Measurements from ENCODE around the gene SPCS3.

DNA sequence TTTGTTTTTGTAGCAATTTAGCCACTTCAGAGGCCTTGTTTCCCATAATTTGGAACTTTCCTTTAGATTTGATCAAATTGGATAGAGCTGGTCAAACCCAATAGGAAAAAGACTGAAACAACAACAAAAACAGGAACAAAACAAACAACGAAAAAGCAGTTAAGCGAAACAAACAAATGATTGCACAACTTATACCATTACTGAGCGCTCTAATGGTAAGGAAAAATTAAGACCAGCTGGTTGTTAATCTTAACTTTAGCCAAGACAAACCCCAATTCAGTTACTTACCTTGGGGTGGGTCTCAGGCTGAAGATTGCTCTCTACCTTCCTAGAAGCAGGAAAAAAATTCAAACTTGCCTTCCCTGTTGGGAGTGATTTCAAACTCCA, 38.3 kb downstream of the SPCS3 start:
- TF ChIP-seq, protein P1, sequence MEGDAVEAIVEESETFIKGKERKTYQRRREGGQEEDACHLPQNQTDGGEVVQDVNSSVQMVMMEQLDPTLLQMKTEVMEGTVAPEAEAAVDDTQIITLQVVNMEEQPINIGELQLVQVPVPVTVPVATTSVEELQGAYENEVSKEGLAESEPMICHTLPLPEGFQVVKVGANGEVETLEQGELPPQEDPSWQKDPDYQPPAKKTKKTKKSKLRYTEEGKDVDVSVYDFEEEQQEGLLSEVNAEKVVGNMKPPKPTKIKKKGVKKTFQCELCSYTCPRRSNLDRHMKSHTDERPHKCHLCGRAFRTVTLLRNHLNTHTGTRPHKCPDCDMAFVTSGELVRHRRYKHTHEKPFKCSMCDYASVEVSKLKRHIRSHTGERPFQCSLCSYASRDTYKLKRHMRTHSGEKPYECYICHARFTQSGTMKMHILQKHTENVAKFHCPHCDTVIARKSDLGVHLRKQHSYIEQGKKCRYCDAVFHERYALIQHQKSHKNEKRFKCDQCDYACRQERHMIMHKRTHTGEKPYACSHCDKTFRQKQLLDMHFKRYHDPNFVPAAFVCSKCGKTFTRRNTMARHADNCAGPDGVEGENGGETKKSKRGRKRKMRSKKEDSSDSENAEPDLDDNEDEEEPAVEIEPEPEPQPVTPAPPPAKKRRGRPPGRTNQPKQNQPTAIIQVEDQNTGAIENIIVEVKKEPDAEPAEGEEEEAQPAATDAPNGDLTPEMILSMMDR (IDR thresholded peaks at IDR 0.05): no peak
- no peak for TF ChIP-seq POLR2AphosphoS5 (IDR thresholded peaks at IDR 0.05; ENCODE audit: insufficient read depth in 1 of 2, low read depth in 1 of 2)

Data from vagina (tissue), 2 donors.